HepG2 (cell line): ENCODE data around the gene VSIG10L. TPM values are rescaled to one million over a fixed set of nuclear protein-coding genes. Genes with fewer than 3 reads are reported as not detected.

Experiments
- ATAC-seq: fragments of 200-7000 bp; cut with Tn5 transposase; 3 replicates; pipeline ENCODE4 v1.9.1; 2020; ENCODE audit warnings: mild to moderate bottlenecking, moderate library complexity
- BruUV-seq: library from RNA; stranded (reverse); fragments of 400-500 nt; replicated peaks from 2 replicates; lab custom pipeline; 2021; lab: Mats Ljungman, UMichigan
- CTCF ChIA-PET: fragments of 300-600 bp; formaldehyde crosslinking; extraction: SDS; loops from one replicate; lab custom pipeline; 2021; ENCODE audit warnings: low total read pairs, inconsistent platforms, low intra/inter-chr PET ratio; lab: Yijun Ruan, JAX
- POLR2A ChIA-PET: fragments of 350-600 bp; sonication (Branson Sonifier 250); formaldehyde crosslinking; loops from one replicate; lab custom pipeline; 2020; ENCODE audit warnings: antibody characterized with exemption, inconsistent platforms; lab: Yijun Ruan, JAX
- DNase-seq: peaks from one replicate; pipeline ENCODE4 v3.0.0-alpha.2; 2015; ENCODE audit warnings: low spot score
- FAIRE-seq: peaks from 3 replicates; lab custom pipeline; 2011; peaks lifted over from hg19 to GRCh38; lab: Jason Lieb, UNC
- H2AFZ ChIP-seq: one replicate; pipeline ENCODE4 v1.6.1; 2011; ENCODE audit warnings: low read length, inconsistent platforms
- H3K27ac ChIP-seq: fragments of 300-600 bp; 3 replicates; pipeline ENCODE4 v1.8.0; 2011; ENCODE audit warnings: mixed run types, mild to moderate bottlenecking, mixed read lengths, low read length, inconsistent platforms; ENCODE audit not compliant: insufficient read depth; ENCODE audit errors: extremely low read length
- H3K27me3 ChIP-seq, 2 experiments: fragments of 200-600 bp in 1 of 2; 2 replicates in 1 of 2; 3 replicates in 1 of 2; pipeline versions ENCODE4 v1.6.0 to v1.8.0; 2011; ENCODE audit warnings: low read length in 2 of 2, mild to moderate bottlenecking in 2 of 2, moderate library complexity in 2 of 2, inconsistent platforms in 1 of 2; ENCODE audit not compliant: insufficient read depth in 2 of 2, control insufficient read depth in 1 of 2
- H3K36me3 ChIP-seq, 2 experiments: fragments of 200-600 bp in 1 of 2; replicated peaks in 1 of 2; 2 replicates in 1 of 2; 3 replicates in 1 of 2; pipeline versions ENCODE4 v1.5.1 to v1.8.0; 2011; ENCODE audit warnings: low read length in 2 of 2, inconsistent platforms in 1 of 2; ENCODE audit not compliant: insufficient read depth in 2 of 2, control insufficient read depth in 1 of 2
- H3K4me1 ChIP-seq: 2 replicates; pipeline ENCODE4 v1.5.1; 2012; ENCODE audit warnings: low read length, inconsistent platforms; ENCODE audit not compliant: insufficient read depth
- H3K4me2 ChIP-seq: 2 replicates; pipeline ENCODE4 v1.6.0; 2011; ENCODE audit warnings: low read depth, low read length, inconsistent platforms
- H3K4me3 ChIP-seq, 3 experiments: fragments of 200-600 bp in 1 of 3; sonication (generic), shearing (Covaris generic) in 1 of 3; replicated peaks in 1 of 3; 2 replicates each; pipeline ENCODE4 v1.5.1; 2011 to 2016; ENCODE audit warnings: low read length in 3 of 3, inconsistent platforms in 2 of 3, low read depth in 2 of 3, mild to moderate bottlenecking in 2 of 3, control low read depth in 1 of 3, mixed read lengths in 1 of 3; ENCODE audit not compliant: insufficient read depth in 1 of 3
- H3K79me2 ChIP-seq: one replicate; pipeline ENCODE4 v1.6.1; 2011; ENCODE audit warnings: low read length, inconsistent platforms; ENCODE audit not compliant: insufficient read depth
- H3K9ac ChIP-seq: 2 replicates; pipeline ENCODE4 v1.6.0; 2011; ENCODE audit warnings: mild to moderate bottlenecking, low read depth, low read length, inconsistent platforms; ENCODE audit not compliant: insufficient read depth
- H3K9me3 ChIP-seq: 2 replicates; pipeline ENCODE4 v1.5.1; 2012; ENCODE audit warnings: mild to moderate bottlenecking, low read length
- H4K20me1 ChIP-seq: 2 replicates; pipeline ENCODE4 v1.6.0; 2011; ENCODE audit warnings: inconsistent platforms, mild to moderate bottlenecking, low read length, moderate library complexity; ENCODE audit not compliant: insufficient read depth
- AGO1 ChIP-seq: fragments of 200-400 bp; formaldehyde crosslinking; IDR thresholded peaks from 2 replicates; pipeline ENCODE4 v1.6.1; 2017; ENCODE audit warnings: mild to moderate bottlenecking, low read depth, low read length, moderate library complexity; ENCODE audit not compliant: poor library complexity, severe bottlenecking
- AGO2 ChIP-seq: fragments of 200-400 bp; formaldehyde crosslinking; optimal IDR thresholded peaks from 2 replicates; pipeline ENCODE3; 2017; ENCODE audit warnings: mild to moderate bottlenecking, low read depth, low read length, moderate library complexity
- ARNTL ChIP-seq: sonication (generic); formaldehyde crosslinking; IDR thresholded peaks from 2 replicates; pipeline ENCODE4 v1.4.0; 2020; ENCODE audit warnings: mild to moderate bottlenecking, missing genetic modification reagents
- DPF2 ChIP-seq: sonication (generic); formaldehyde crosslinking; IDR thresholded peaks from 2 replicates; pipeline ENCODE4 v1.4.0; 2020; ENCODE audit warnings: mild to moderate bottlenecking, low read depth, missing genetic modification reagents, borderline replicate concordance
- FIP1L1 ChIP-seq: fragments of 200-400 bp; formaldehyde crosslinking; IDR thresholded peaks from 2 replicates; pipeline ENCODE4 v1.6.1; 2018; ENCODE audit warnings: low read depth, mild to moderate bottlenecking, low read length, moderate library complexity, borderline replicate concordance; ENCODE audit not compliant: insufficient read depth
- NAIF1 ChIP-seq: sonication (generic); formaldehyde crosslinking; IDR thresholded peaks from 2 replicates; pipeline ENCODE4 v1.5.0; 2020; ENCODE audit warnings: mild to moderate bottlenecking, missing genetic modification reagents, borderline replicate concordance
- NCOA2 ChIP-seq: sonication (generic); formaldehyde crosslinking; IDR thresholded peaks from 2 replicates; pipeline ENCODE4 v1.8.0; 2022; ENCODE audit warnings: inconsistent platforms
- TGIF2 ChIP-seq: IDR thresholded peaks from 2 replicates; pipeline ENCODE4 v1.6.1; 2016; ENCODE audit warnings: control low read depth, missing compliant biosample characterization
- ZNF335 ChIP-seq: sonication (generic); formaldehyde crosslinking; IDR thresholded peaks from 2 replicates; pipeline ENCODE4 v1.4.0; 2020; ENCODE audit warnings: missing genetic modification reagents
- ZNF441 ChIP-seq: sonication (generic); formaldehyde crosslinking; IDR thresholded peaks from 2 replicates; pipeline ENCODE4 v1.7.0; 2021; ENCODE audit warnings: missing genetic modification reagents, borderline replicate concordance
- ZNF557 ChIP-seq: sonication (generic); formaldehyde crosslinking; IDR thresholded peaks from 2 replicates; pipeline ENCODE4 v1.4.0; 2020; ENCODE audit warnings: missing genetic modification reagents
- ZNF772 ChIP-seq: sonication (generic); formaldehyde crosslinking; IDR thresholded peaks from 2 replicates; pipeline ENCODE4 v1.5.0; 2020; ENCODE audit warnings: mild to moderate bottlenecking, missing genetic modification reagents
- WGBS: methylation state at CpG from one replicate; pipeline ENCODE4 v1.1.6; 2017; ENCODE audit warnings: low lambda C conversion rate; 5-methylcytosine and 5-hydroxymethylcytosine counted together
- in situ Hi-C: cut with HindIII; loops from 2 replicates; pipeline ENCODE4 v1.10.0; 2017; ENCODE audit warnings: low pct_unique_long_range_greater_than_20kb; ENCODE audit not compliant: extremely low pct_ligation_motif_present
- intact Hi-C: fragments of 100-400 bp; cut with micrococcal nuclease; formaldehyde crosslinking; loops from one replicate; pipeline ENCODE4 v1.10.0; 2022; ENCODE audit not compliant: unreplicated experiment
- polyA plus RNA-seq, 8 experiments: library from polyadenylated mRNA; depleted of rRNA in 3 of 8; stranded (reverse) in 7 of 8; unstranded in 1 of 8; fragments of >200 nt; fragmentation: Illumina TruSeq in 4 of 8; extraction: Trizol in 4 of 8; gene quantifications; 2 replicates each; pipeline versions ENCODE4 v1.2.1 to v1.2.3, GENCODE V29; 2011 to 2016; ENCODE audit warnings: low read depth in 4 of 8, missing spikeins in 1 of 8, mixed read lengths in 1 of 8; ENCODE audit not compliant: insufficient read depth in 1 of 8
- total RNA-seq, 5 experiments: library from RNA; depleted of rRNA; stranded (reverse); fragments of >200 nt; fragmentation: Illumina TruSeq; extraction: Trizol; gene quantifications; 2 replicates each; pipeline ENCODE4 v1.2.3, GENCODE V29; 2016; ENCODE audit warnings: low read depth in 1 of 5
- TF ChIP-seq, protein P1 (sequence below): sonication (generic); formaldehyde crosslinking; IDR thresholded peaks from 2 replicates; pipeline ENCODE4 v1.5.1; 2020; ENCODE audit warnings: mild to moderate bottlenecking, missing genetic modification reagents, moderate library complexity
- TF ChIP-seq, protein P2 (sequence below): sonication (generic); formaldehyde crosslinking; IDR thresholded peaks from 2 replicates; pipeline ENCODE4 v1.5.1; 2020; ENCODE audit warnings: mild to moderate bottlenecking, missing genetic modification reagents, borderline replicate concordance
- TF ChIP-seq, protein P3 (sequence below): sonication (generic); formaldehyde crosslinking; IDR thresholded peaks from 2 replicates; pipeline ENCODE4 v1.8.0; 2022; ENCODE audit warnings: missing genetic modification reagents, mild to moderate bottlenecking, borderline replicate concordance
- TF ChIP-seq, protein P4 (sequence below): sonication (generic); formaldehyde crosslinking; IDR thresholded peaks from 2 replicates; pipeline ENCODE4 v1.5.0; 2020; ENCODE audit warnings: missing genetic modification reagents, mild to moderate bottlenecking, borderline replicate concordance

The VSIG10L gene
- total and polyA plus RNA-seq, 2 of the 13 experiments (the other 11 are each of a cell fraction or from before 2014, with no cell fraction given) = 2.7 to 8.5 TPM

DNA sequence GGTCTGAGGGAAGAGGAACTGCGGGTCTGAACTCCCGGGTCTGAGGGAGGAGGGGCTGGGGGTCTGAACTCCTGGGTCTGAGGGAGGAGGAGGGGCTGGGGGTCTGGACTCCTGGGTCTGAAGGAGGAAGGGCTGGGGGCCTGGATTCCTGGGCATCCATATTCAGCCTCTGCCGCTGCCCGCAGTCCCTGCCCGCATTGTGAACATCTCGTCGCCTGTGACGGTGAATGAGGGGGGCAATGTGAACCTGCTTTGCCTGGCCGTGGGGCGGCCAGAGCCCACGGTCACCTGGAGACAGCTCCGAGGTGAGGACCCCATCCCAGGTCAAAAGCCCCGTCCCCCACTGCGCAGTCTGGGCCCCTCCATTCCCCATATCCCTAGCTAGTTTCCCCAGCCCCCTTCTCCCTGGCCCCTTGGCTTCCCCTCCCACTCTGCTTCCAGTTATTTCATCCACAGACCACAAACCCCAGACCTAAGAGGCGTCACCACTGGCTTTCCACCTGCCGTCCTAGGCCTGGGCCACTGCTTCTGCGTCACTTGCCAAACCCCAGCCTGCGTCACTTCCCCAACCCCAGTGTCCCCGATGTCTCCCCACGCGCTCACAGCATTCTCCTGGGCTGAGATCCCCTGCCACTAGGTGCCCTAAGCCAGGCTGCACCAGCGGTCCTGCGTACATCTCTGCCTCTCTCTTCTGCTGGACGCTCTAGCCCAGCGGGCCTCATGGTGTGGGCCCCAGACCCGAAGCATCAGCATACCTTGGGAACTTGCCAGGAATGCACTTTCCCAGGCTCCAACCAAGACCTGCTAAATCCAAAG lies 16.6 kb downstream of the VSIG10L start (continued):
- TF ChIP-seq, protein P1, sequence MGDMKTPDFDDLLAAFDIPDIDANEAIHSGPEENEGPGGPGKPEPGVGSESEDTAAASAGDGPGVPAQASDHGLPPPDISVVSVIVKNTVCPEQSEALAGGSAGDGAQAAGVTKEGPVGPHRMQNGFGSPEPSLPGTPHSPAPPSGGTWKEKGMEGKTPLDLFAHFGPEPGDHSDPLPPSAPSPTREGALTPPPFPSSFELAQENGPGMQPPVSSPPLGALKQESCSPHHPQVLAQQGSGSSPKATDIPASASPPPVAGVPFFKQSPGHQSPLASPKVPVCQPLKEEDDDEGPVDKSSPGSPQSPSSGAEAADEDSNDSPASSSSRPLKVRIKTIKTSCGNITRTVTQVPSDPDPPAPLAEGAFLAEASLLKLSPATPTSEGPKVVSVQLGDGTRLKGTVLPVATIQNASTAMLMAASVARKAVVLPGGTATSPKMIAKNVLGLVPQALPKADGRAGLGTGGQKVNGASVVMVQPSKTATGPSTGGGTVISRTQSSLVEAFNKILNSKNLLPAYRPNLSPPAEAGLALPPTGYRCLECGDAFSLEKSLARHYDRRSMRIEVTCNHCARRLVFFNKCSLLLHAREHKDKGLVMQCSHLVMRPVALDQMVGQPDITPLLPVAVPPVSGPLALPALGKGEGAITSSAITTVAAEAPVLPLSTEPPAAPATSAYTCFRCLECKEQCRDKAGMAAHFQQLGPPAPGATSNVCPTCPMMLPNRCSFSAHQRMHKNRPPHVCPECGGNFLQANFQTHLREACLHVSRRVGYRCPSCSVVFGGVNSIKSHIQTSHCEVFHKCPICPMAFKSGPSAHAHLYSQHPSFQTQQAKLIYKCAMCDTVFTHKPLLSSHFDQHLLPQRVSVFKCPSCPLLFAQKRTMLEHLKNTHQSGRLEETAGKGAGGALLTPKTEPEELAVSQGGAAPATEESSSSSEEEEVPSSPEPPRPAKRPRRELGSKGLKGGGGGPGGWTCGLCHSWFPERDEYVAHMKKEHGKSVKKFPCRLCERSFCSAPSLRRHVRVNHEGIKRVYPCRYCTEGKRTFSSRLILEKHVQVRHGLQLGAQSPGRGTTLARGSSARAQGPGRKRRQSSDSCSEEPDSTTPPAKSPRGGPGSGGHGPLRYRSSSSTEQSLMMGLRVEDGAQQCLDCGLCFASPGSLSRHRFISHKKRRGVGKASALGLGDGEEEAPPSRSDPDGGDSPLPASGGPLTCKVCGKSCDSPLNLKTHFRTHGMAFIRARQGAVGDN (CRISPR knock-in tag) = peak; percentile 17; the same call in 1 of the 2 replicates
- no peak for TF ChIP-seq FIP1L1
- TF ChIP-seq ARNTL (CRISPR knock-in tag) = no peak
- no peak for TF ChIP-seq ZNF441
- TF ChIP-seq AGO1 = peak; percentile 93
- TF ChIP-seq AGO2 = peak; percentile 34

DNA sequence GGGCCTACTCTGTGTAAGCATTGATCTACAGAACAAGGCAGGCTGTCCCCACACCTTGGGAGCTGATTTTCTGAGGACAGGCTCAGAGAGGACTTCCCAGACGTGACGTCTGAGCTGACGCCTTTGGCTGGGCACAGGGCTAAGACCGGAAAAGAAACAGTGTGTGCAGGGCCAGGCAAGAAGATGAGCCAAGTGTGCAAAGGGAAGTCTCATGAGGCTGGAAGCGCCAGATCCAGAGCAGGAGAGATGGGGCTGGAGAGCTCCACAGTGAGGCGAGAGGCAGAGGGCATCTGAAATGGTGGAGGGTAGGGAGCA lies 17.8 kb downstream of the VSIG10L start:
- no peaks in the 10 kb centered on the region for H3K36me3 ChIP-seq
- intact Hi-C loops (no loop called here), in situ Hi-C loops (no loop called here)
- H3K4me3 ChIP-seq = no peak overlapping the region
- DNase-seq (no peak), FAIRE-seq (no peak), ATAC-seq (no peak)
- BruUV-seq = no TSS peak
- no peaks in the 10 kb centered on the region for H3K79me2 ChIP-seq
- ChIA-PET POLR2A (interaction anchor here (0.6 to 1.1 kb wide), 2 partner anchors 12 to 41 kb away, joined by 3 read pairs; no protein-coding TSS in a partner anchor), CTCF (no interaction called here)
- no peak overlapping the region for H3K9ac ChIP-seq
- no peak overlapping the region for H3K4me2 ChIP-seq
- H3K9me3 ChIP-seq = no peaks in the 10 kb centered on the region
- peaks cover 32% of the 10 kb centered on the region for H3K4me1 ChIP-seq
- 28% methylated on average over 4 of the region's 6 CpGs for WGBS
- H2AFZ ChIP-seq = no peak overlapping the region
- no peak overlapping the region for H3K27ac ChIP-seq
- peaks cover 8 to 45% of the 10 kb centered on the region in 2 experiments; a peak in 4 of 5 replicates for H3K27me3 ChIP-seq
- no peaks in the 10 kb centered on the region for H4K20me1 ChIP-seq
- TF ChIP-seq, protein P2, sequence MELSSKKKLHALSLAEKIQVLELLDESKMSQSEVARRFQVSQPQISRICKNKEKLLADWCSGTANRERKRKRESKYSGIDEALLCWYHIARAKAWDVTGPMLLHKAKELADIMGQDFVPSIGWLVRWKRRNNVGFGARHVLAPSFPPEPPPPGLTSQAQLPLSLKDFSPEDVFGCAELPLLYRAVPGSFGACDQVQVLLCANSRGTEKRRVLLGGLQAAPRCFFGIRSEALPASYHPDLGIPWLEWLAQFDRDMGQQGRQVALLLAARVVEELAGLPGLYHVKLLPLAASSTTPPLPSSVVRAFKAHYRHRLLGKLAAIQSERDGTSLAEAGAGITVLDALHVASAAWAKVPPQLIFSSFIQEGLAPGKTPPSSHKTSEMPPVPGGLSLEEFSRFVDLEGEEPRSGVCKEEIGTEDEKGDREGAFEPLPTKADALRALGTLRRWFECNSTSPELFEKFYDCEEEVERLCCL = no peak
- TF ChIP-seq ZNF557 (no peak), ZNF772 (CRISPR knock-in tag) (no peak), NAIF1 (no peak), NCOA2 (no peak), TGIF2 (CRISPR knock-in tag) (no peak), ZNF335 (CRISPR knock-in tag) (no peak), DPF2 (CRISPR knock-in tag) (no peak)
- TF ChIP-seq, protein P3, sequence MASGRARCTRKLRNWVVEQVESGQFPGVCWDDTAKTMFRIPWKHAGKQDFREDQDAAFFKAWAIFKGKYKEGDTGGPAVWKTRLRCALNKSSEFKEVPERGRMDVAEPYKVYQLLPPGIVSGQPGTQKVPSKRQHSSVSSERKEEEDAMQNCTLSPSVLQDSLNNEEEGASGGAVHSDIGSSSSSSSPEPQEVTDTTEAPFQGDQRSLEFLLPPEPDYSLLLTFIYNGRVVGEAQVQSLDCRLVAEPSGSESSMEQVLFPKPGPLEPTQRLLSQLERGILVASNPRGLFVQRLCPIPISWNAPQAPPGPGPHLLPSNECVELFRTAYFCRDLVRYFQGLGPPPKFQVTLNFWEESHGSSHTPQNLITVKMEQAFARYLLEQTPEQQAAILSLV (CRISPR knock-in tag) = no peak
- TF ChIP-seq, protein P4, sequence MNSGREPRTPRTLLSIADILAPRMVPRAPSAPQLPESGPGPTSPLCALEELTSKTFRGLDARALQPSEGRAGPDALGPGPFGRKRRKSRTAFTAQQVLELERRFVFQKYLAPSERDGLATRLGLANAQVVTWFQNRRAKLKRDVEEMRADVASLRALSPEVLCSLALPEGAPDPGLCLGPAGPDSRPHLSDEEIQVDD (CRISPR knock-in tag) = no peak
